A673 (cell line): ENCODE results near the gene LMTK2.

Experiments
- CTCF ChIP-seq: fragments of 300-800, 200-600 bp; sonication (generic); conservative IDR thresholded peaks from 2 replicates; pipeline ENCODE4 v1.5.1; 2017; ENCODE audit warnings: low read depth, mild to moderate bottlenecking, antibody characterized with exemption, low read length, moderate library complexity, mixed read lengths
- EZH2 ChIP-seq: fragments of 200-600 bp; sonication (generic); IDR thresholded peaks from 2 replicates; pipeline ENCODE4 v1.6.1; 2017; ENCODE audit warnings: borderline replicate concordance, low read depth, mild to moderate bottlenecking, mixed read lengths, antibody characterized with exemption, low read length; ENCODE audit not compliant: poor library complexity, severe bottlenecking

DNA sequence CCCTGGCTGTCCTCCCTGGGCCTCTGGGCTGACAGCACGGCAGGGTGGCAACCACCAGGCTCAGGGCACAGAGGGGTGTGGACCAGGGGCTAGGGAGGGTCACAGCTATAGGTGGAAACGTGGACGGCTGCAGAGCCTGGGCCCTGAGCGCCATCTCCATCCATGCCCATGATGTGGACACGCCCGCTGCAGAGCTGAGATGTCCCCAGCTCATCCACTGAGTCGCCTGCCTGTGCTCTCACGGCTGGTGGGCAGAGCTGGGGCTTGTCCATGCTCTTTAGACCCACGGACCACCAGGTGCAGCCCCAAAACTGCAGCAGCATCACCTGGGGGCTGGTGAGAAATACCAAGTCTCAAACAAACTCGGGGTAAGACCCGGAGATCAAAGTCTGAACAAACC, 129.2 kb downstream of the LMTK2 start:
- TF ChIP-seq EZH2, result no peak
- TF ChIP-seq CTCF, result no peak
